PFSK-1 (cell line): ENCODE data around the gene TMTC3.

Source experiments
- FOXP2 ChIP-seq: optimal IDR thresholded peaks from 2 replicates; pipeline ENCODE3; 2011; ENCODE audit warnings: borderline replicate concordance, control low read depth, inconsistent platforms; ENCODE audit not compliant: insufficient read depth; ENCODE audit errors: extremely low read length, extremely low read depth
- POLR2AphosphoS5 ChIP-seq: IDR thresholded peaks from 2 replicates; pipeline ENCODE4 v1.6.1; 2012; ENCODE audit warnings: low read depth, mild to moderate bottlenecking, control low read depth, low read length, moderate library complexity
- REST ChIP-seq, 2 experiments: IDR thresholded peaks; 2 replicates each; pipeline versions ENCODE4 v1.6.1 to v1.8.0; 2011 to 2012; ENCODE audit warnings: low read depth in 2 of 2, low read length in 2 of 2, control low read depth in 1 of 2, inconsistent platforms in 1 of 2, mild to moderate bottlenecking in 1 of 2, moderate library complexity in 1 of 2; ENCODE audit not compliant: insufficient read depth in 1 of 2
- SIN3A ChIP-seq: IDR thresholded peaks from 2 replicates; pipeline ENCODE4 v1.6.1; 2012; ENCODE audit warnings: mild to moderate bottlenecking, low read length, moderate library complexity, borderline replicate concordance; ENCODE audit not compliant: insufficient read depth
- TAF1 ChIP-seq: IDR thresholded peaks from 2 replicates; pipeline ENCODE4 v1.6.1; 2012; ENCODE audit warnings: low read length, control low read depth, borderline replicate concordance; ENCODE audit not compliant: insufficient read depth

The TMTC3 gene

GRCh38 chr12:88208661-88209060, 66.6 kb downstream of the TMTC3 start:
- no peak for TF ChIP-seq POLR2AphosphoS5
- no peak for TF ChIP-seq REST (IDR thresholded peaks at IDR 0.05; ENCODE audit: insufficient read depth in 1 of 2, low read depth in 2 of 2, low read length in 2 of 2)
- TF ChIP-seq SIN3A, result no peak
- TF ChIP-seq FOXP2, result no peak
- TF ChIP-seq TAF1, result no peak

- TF ChIP-seq FOXP2, result no peak
- TF ChIP-seq TAF1, result no peak
- no peak for TF ChIP-seq POLR2AphosphoS5
- no peak for TF ChIP-seq SIN3A
- TF ChIP-seq REST (IDR thresholded peaks at IDR 0.05; ENCODE audit: insufficient read depth in 1 of 2, low read depth in 2 of 2, low read length in 2 of 2), result no peak
Measured at GRCh38 chr12:88218293-88218692, 76.2 kb downstream of the TMTC3 start.

- TF ChIP-seq POLR2AphosphoS5, result no peak
- no peak for TF ChIP-seq TAF1
- TF ChIP-seq REST (IDR thresholded peaks at IDR 0.05; ENCODE audit: insufficient read depth in 1 of 2, low read depth in 2 of 2, low read length in 2 of 2), result no peak
- TF ChIP-seq FOXP2, result no peak
Measured at GRCh38 chr12:88219861-88220260, 77.8 kb downstream of the TMTC3 start.

- TF ChIP-seq TAF1 (no peak), REST (IDR thresholded peaks at IDR 0.05; ENCODE audit: insufficient read depth in 1 of 2, low read depth in 2 of 2, low read length in 2 of 2) (no peak), SIN3A (no peak), POLR2AphosphoS5 (no peak), FOXP2 (no peak)
Measured at GRCh38 chr12:88223519-88223918, 81.4 kb downstream of the TMTC3 start.

- TF ChIP-seq FOXP2 (no peak), POLR2AphosphoS5 (no peak), SIN3A (no peak), REST (IDR thresholded peaks at IDR 0.05; ENCODE audit: insufficient read depth in 1 of 2, low read depth in 2 of 2, low read length in 2 of 2) (no peak), TAF1 (no peak)
Measured at GRCh38 chr12:88225776-88226175, 83.7 kb downstream of the TMTC3 start.
